Neuronal stem cell (in vitro differentiated cells): ENCODE data around the gene CMSS1.

Experiments used
- DNase-seq: peaks from one replicate; pipeline ENCODE4 v3.0.0-alpha.2; 2013; ENCODE audit warnings: low spot score
- H2AFZ ChIP-seq: one replicate; pipeline ENCODE4 v1.6.1; 2013; ENCODE audit warnings: mild to moderate bottlenecking, low read length, inconsistent platforms
- H2AK5ac ChIP-seq: 2 replicates; pipeline ENCODE4 v1.6.1; 2013; ENCODE audit warnings: low read depth, mild to moderate bottlenecking, inconsistent platforms, low read length, moderate library complexity, mixed read lengths
- H2BK120ac ChIP-seq: 2 replicates; pipeline ENCODE4 v1.6.1; 2013; ENCODE audit warnings: low read depth, mild to moderate bottlenecking, inconsistent platforms, low read length, moderate library complexity, mixed read lengths
- H2BK12ac ChIP-seq: one replicate; pipeline ENCODE4 v1.6.1; 2013; ENCODE audit warnings: low read length, inconsistent platforms
- H2BK15ac ChIP-seq: 2 replicates; pipeline ENCODE4 v1.6.1; 2013; ENCODE audit warnings: mild to moderate bottlenecking, low read length, inconsistent platforms, mixed read lengths
- H2BK5ac ChIP-seq: one replicate; pipeline ENCODE4 v1.6.1; 2013; ENCODE audit warnings: inconsistent platforms, mild to moderate bottlenecking, low read length, moderate library complexity
- H3K14ac ChIP-seq: one replicate; pipeline ENCODE4 v1.6.1; 2013; ENCODE audit warnings: low read length, inconsistent platforms
- H3K18ac ChIP-seq: 2 replicates; pipeline ENCODE4 v1.6.1; 2013; ENCODE audit warnings: low read length, inconsistent platforms
- H3K23ac ChIP-seq: 2 replicates; pipeline ENCODE4 v1.6.1; 2013; ENCODE audit warnings: low read depth, mild to moderate bottlenecking, mixed read lengths, low read length, inconsistent platforms; ENCODE audit not compliant: poor library complexity
- H3K27ac ChIP-seq: replicated peaks from 3 replicates; pipeline ENCODE4 v1.5.1; 2013; ENCODE audit warnings: low read length, inconsistent platforms
- H3K27me3 ChIP-seq, 3 experiments: 2 replicates each; pipeline ENCODE4 v1.6.1; 2013; ENCODE audit warnings: low read length in 3 of 3, mild to moderate bottlenecking in 2 of 3, inconsistent platforms in 1 of 3, low read depth in 1 of 3, mixed read lengths in 1 of 3, moderate library complexity in 1 of 3; ENCODE audit not compliant: control insufficient read depth in 3 of 3, insufficient read depth in 3 of 3
- H3K36me3 ChIP-seq, 2 donors: replicated peaks in 1 of 2; 2 replicates each; pipeline ENCODE4 v1.6.1; 2013; ENCODE audit warnings: low read length in 2 of 2; ENCODE audit not compliant: control insufficient read depth in 2 of 2, insufficient read depth in 2 of 2
- H3K4ac ChIP-seq: 2 replicates; pipeline ENCODE4 v1.6.1; 2013; ENCODE audit warnings: inconsistent platforms, mild to moderate bottlenecking, low read length, moderate library complexity
- H3K4me1 ChIP-seq, 2 donors: 1 replicate in 1 of 2; 2 replicates in 1 of 2; pipeline ENCODE4 v1.6.1; 2013; ENCODE audit warnings: low read length in 2 of 2, low read depth in 1 of 2; ENCODE audit not compliant: control insufficient read depth in 2 of 2, insufficient read depth in 1 of 2
- H3K4me2 ChIP-seq: one replicate; pipeline ENCODE4 v1.6.1; 2013; ENCODE audit warnings: mild to moderate bottlenecking, low read length, inconsistent platforms; ENCODE audit not compliant: insufficient read depth, poor library complexity, severe bottlenecking
- H3K4me3 ChIP-seq, 2 donors: 2 replicates each; pipeline ENCODE4 v1.5.1; 2013; ENCODE audit warnings: low read length in 2 of 2, mild to moderate bottlenecking in 2 of 2, inconsistent platforms in 1 of 2, moderate library complexity in 1 of 2
- H3K79me1 ChIP-seq: one replicate; pipeline ENCODE4 v1.6.1; 2013; ENCODE audit warnings: low read depth, mild to moderate bottlenecking, inconsistent platforms, low read length, moderate library complexity
- H3K9ac ChIP-seq: one replicate; pipeline ENCODE4 v1.6.1; 2013; ENCODE audit warnings: mild to moderate bottlenecking, low read depth, low read length, inconsistent platforms; ENCODE audit not compliant: poor library complexity
- H3K9me3 ChIP-seq, 2 donors: replicated peaks in 1 of 2; 2 replicates each; pipeline versions ENCODE3 to v1.6.1; 2013; ENCODE audit warnings: low read length in 2 of 2, mild to moderate bottlenecking in 2 of 2, inconsistent platforms in 1 of 2, low read depth in 1 of 2, mixed read lengths in 1 of 2, moderate library complexity in 1 of 2; ENCODE audit not compliant: control insufficient read depth in 2 of 2, insufficient read depth in 1 of 2
- H4K8ac ChIP-seq: one replicate; pipeline ENCODE4 v1.6.1; 2013; ENCODE audit warnings: low read depth, mild to moderate bottlenecking, inconsistent platforms, low read length, moderate library complexity
- H4K91ac ChIP-seq: one replicate; pipeline ENCODE4 v1.6.1; 2013; ENCODE audit warnings: low read length, low read depth, mild to moderate bottlenecking, inconsistent platforms; ENCODE audit not compliant: poor library complexity
- WGBS, 2 donors: extraction: QIAGEN DNeasy Blood & Tissue Kit; methylation state at CpG; one replicate each; pipeline ENCODE4 v1.1.7; 2013; ENCODE audit warnings: missing lambda C conversion rate in 2 of 2, mixed read lengths in 1 of 2; ENCODE audit not compliant: insufficient read length in 2 of 2, insufficient replicate concordance in 1 of 2; ENCODE audit errors: extremely low coverage in 2 of 2; 5-methylcytosine and 5-hydroxymethylcytosine counted together

CMSS1 gene

GRCh38 chr3:100003609-100004503 is 186.2 kb downstream of the CMSS1 start:
- H3K4me1 ChIP-seq = peaks cover 4% of the 10 kb centered on the region in 2 donors
- H3K4me2 ChIP-seq = no peak overlapping the region
- no peak overlapping the region for H2BK15ac ChIP-seq
- no peaks in the 10 kb centered on the region for H3K79me1 ChIP-seq
- H4K8ac ChIP-seq = no peak overlapping the region
- no peak overlapping the region for H3K23ac ChIP-seq
- no peak overlapping the region for H4K91ac ChIP-seq
- H3K4me3 ChIP-seq = no peak overlapping the region
- H3K18ac ChIP-seq = no peak overlapping the region
- DNase-seq = no peak
- no CpG with 5 or more reads among the region's 4 CpGs for WGBS, 2 donors
- no peak overlapping the region for H2BK5ac ChIP-seq
- H3K9me3 ChIP-seq = no peaks in the 10 kb centered on the region
- H3K9ac ChIP-seq = no peak overlapping the region
- H3K36me3 ChIP-seq = no peaks in the 10 kb centered on the region
- no peak overlapping the region for H3K27ac ChIP-seq
- no peak overlapping the region for H2BK120ac ChIP-seq
- no peak overlapping the region for H3K14ac ChIP-seq
- no peak overlapping the region for H3K4ac ChIP-seq
- H2AK5ac ChIP-seq = no peak overlapping the region
- H2AFZ ChIP-seq = no peak overlapping the region
- H2BK12ac ChIP-seq = no peak overlapping the region
- no peaks in the 10 kb centered on the region for H3K27me3 ChIP-seq

DNA sequence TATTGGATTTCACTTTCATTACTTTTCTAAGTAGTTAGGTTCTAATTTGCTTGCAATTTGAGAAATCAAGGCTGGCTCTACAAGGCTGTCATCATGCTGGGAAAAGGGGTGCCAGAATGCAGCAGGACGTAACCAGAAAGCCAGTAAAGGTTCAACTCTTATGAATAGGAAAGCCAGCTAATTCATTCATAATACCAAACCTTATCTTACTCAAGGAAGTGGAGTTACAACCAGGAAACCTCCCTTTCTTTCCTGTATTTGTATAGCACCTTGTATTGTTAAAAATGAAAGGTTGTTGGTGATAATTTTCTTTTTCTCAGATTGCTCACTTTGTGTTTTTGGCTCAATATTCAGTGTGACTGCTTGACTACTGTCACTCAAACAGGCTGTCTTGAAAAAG is 187.3 kb downstream of the CMSS1 start:
- no peak overlapping the region for H3K4me2 ChIP-seq
- H3K27ac ChIP-seq = no peak overlapping the region
- no peak overlapping the region for H2BK12ac ChIP-seq
- DNase-seq = no peak
- H3K23ac ChIP-seq = no peak overlapping the region
- H3K36me3 ChIP-seq = no peaks in the 10 kb centered on the region
- H3K79me1 ChIP-seq = no peaks in the 10 kb centered on the region
- no peak overlapping the region for H4K8ac ChIP-seq
- no peak overlapping the region for H3K14ac ChIP-seq
- no peak overlapping the region for H2AFZ ChIP-seq
- H2AK5ac ChIP-seq = no peak overlapping the region
- no peak overlapping the region for H2BK5ac ChIP-seq
- H3K9me3 ChIP-seq = no peaks in the 10 kb centered on the region
- H3K4me3 ChIP-seq = no peak overlapping the region
- no peak overlapping the region for H4K91ac ChIP-seq
- H3K18ac ChIP-seq = no peak overlapping the region
- no peak overlapping the region for H2BK120ac ChIP-seq
- H3K27me3 ChIP-seq = no peaks in the 10 kb centered on the region
- peaks cover 4% of the 10 kb centered on the region in 2 donors for H3K4me1 ChIP-seq
- no CpG with 5 or more reads among the region's 1 CpG for WGBS, 2 donors
- H2BK15ac ChIP-seq = no peak overlapping the region
- H3K4ac ChIP-seq = no peak overlapping the region
- no peak overlapping the region for H3K9ac ChIP-seq

- no peak overlapping the region for H3K9ac ChIP-seq
- no peak overlapping the region for H3K14ac ChIP-seq
- DNase-seq = no peak
- H4K8ac ChIP-seq = no peak overlapping the region
- H3K4me1 ChIP-seq = peaks cover 4% of the 10 kb centered on the region in 2 donors
- no peak overlapping the region for H2BK15ac ChIP-seq
- H3K4me3 ChIP-seq = no peak overlapping the region
- H3K4ac ChIP-seq = no peak overlapping the region
- no peaks in the 10 kb centered on the region for H3K9me3 ChIP-seq
- H3K79me1 ChIP-seq = no peaks in the 10 kb centered on the region
- no peak overlapping the region for H2BK12ac ChIP-seq
- no peak overlapping the region for H3K18ac ChIP-seq
- no peak overlapping the region for H2BK5ac ChIP-seq
- no peak overlapping the region for H3K27ac ChIP-seq
- no peaks in the 10 kb centered on the region for H3K36me3 ChIP-seq
- H2BK120ac ChIP-seq = no peak overlapping the region
- no peak overlapping the region for H3K4me2 ChIP-seq
- H3K23ac ChIP-seq = no peak overlapping the region
- no peak overlapping the region for H2AK5ac ChIP-seq
- WGBS, 2 donors = no CpG with 5 or more reads among the region's 2 CpGs
- no peak overlapping the region for H2AFZ ChIP-seq
- no peak overlapping the region for H4K91ac ChIP-seq
- no peaks in the 10 kb centered on the region for H3K27me3 ChIP-seq
Observed at GRCh38 chr3:100005665-100006393, 188.2 kb downstream of the CMSS1 start.

- Histone ChIP-seq H2BK15ac (no peak overlapping the region), H3K27ac (no peak overlapping the region), H2AK5ac (no peak overlapping the region), H3K4me2 (no peak overlapping the region), H2BK5ac (no peak overlapping the region), H4K8ac (no peak overlapping the region), H3K9ac (no peak overlapping the region), H3K27me3 (no peaks in the 10 kb centered on the region), H3K79me1 (no peaks in the 10 kb centered on the region), H2BK120ac (no peak overlapping the region), H3K9me3 (no peaks in the 10 kb centered on the region), H3K36me3 (no peaks in the 10 kb centered on the region), H4K91ac (no peak overlapping the region), H2AFZ (no peak overlapping the region), H3K23ac (no peak overlapping the region), H3K18ac (no peak overlapping the region), H2BK12ac (no peak overlapping the region), H3K14ac (no peak overlapping the region), H3K4me3 (no peak overlapping the region), H3K4me1 (peaks cover 4% of the 10 kb centered on the region in 2 donors), H3K4ac (no peak overlapping the region)
- WGBS, 2 donors = no CpG with 5 or more reads among the region's 2 CpGs
- no peak for DNase-seq
Observed at GRCh38 chr3:100006570-100007271, 189.1 kb downstream of the CMSS1 start.
